Cerebellar nuclear complex (tissue), 1 donor: ENCODE data around the gene XPNPEP1.
A peak's percentile ranks its signal among the peaks of the same experiment; 100 is the strongest.

Experiments
- DNase-seq, 2 experiments: peaks; one replicate each; lab custom pipeline; 2025; lab: John Stamatoyannopoulos, UW

The XPNPEP1 gene

DNA sequence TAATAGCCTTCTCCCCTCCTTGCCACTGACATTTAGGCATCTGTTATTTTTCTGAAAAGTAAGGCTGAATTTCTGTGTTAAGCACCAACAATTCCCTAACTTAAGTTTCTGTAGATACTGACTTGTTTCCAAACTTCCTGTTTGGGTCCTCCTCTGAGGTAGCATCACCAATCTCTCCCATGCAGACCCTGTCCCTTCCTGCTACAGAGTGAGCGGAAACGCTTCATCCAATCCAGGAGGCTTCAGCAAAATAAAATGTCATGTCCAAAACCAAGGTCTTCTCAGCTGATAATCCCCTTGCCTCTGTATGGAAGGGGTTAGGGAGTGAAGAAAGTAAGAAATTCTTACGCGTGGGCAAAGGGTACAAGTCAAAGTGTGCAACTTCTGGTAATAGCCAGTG lies 29.9 kb downstream of the XPNPEP1 start:
- no peak for DNase-seq

DNA sequence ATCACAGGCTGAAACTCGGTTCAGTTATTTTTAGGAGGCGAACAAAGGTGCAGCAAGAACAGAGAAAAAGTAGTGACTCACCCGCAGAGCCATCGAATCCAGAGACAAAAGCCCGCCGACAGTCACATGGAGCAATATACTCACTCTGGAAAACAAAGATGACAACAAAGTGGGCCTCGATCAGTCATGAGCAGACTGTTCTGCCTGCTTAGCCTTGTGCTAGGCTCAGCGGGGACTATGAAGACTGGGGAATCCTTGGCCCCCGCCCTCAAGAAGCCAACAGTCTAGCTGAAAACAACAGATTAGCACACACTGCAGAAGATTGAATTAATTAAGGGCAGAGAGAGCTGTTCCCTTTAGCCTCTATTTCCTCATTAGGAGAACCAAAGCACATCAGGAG lies 30.4 kb downstream of the XPNPEP1 start:
- DNase-seq = no peak

DNA sequence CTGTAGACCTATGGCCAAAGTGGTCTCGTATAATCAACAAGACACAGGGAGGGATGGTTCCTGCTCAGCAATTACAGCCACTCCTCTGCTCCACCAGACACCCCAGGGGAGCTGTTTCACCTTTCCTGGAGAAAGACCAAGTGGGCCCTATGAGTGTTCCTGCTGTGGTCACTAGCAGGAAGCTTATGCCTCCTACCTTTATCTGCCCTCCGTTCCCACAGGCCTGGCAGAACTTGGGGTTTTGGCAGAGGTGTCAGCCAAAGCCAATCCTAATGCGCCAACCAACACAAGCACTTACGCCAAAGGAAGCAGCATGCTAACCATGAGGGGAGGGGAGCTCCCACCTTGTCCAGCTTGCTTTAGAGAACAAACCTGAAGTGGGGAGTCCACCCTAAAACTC lies 31.2 kb downstream of the XPNPEP1 start:
- no peak for DNase-seq

DNA sequence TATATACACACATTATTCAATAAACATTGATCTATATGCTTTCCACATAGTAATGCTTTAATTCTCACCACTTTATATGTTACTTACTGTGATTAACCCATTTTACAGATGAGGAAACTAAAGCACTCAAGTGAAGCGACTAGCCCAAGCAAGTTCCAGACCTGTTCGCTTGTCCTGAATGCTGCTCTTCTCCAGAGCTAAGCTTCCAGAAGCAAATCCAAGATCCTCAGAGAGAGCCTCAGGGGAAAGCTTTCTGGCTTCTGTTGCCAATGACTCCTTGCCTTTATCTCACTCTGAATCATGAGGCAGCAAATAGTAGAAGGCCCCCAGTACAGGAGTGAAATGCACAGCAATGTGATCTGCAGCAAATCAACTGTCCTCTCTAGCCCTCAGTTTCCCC lies 32.2 kb downstream of the XPNPEP1 start:
- no peak for DNase-seq

DNA sequence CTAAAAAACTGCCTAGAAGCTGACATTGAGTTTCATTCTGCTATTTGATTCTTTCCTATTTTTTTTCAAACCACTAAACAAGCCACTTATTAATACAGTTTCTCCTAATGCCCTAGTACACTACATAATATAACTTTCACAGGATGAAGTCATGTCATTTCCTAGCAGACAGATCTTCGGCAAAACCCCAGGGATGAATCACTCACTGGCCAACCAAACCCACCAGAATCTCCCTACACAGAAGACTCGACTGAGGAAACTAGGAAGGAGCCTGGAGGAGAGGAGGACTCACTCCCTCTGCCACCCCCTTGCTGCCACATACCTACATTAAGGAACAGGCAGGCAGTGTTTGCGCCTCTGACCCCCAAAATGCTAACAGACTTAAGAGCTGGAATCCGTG lies 33.4 kb downstream of the XPNPEP1 start:
- no peak for DNase-seq

DNA sequence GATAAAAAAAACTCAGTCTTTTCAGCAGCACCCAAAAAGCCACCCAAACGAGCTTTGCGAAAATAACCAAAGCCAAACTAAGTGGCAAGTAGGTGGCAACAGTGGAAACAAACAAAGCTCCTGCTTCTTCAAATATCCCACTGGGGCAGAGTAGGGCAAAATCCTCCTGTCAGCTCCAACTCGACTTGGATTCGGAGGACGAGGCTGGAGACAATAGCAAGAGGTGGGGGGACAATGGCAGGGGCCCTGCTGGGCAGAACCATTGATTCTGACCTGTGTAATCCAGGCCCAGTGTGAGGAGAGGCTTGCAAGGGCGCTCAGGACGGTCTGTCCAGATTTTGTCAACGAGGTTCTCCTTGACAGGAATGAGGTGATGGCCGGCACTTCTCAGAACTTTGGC lies 35.5 kb downstream of the XPNPEP1 start:
- no peak for DNase-seq

DNA sequence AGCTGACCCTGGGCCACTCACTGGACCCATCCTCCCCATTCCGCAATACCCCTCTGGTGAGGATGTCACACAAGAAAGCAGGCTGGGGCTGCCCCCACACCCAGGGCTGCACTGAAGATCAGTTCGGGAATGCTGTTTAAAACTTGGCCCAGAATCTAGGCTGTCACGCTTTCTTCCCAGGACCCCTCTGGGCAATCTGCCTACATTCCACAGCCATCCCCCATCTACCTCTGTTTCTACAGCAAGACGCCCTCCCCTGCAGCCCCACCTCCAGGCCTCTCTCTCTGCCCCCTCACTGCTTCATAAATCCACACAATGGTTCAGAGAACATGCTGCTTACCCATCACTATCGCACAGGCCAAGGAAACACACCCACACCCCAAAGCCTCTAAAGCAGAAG lies 36.1 kb downstream of the XPNPEP1 start:
- DNase-seq = no peak

DNA sequence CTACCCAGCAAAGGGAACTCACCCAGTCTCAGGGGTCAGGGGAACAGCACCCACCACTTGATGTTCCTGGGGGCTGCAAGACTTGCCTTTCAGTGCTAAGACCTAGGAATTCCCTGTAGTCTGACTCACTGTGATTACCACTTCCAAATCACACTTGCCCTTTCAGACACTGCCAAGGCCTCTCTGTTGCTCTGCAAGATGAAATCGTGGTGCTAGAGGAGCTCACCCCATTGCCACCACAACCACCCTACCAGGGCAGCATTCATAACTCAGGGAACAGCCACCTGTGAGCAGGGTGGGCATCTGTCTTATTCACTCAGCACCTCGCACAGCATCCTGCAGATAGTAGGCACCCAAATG lies 36.5 kb downstream of the XPNPEP1 start:
- no peak for DNase-seq

DNA sequence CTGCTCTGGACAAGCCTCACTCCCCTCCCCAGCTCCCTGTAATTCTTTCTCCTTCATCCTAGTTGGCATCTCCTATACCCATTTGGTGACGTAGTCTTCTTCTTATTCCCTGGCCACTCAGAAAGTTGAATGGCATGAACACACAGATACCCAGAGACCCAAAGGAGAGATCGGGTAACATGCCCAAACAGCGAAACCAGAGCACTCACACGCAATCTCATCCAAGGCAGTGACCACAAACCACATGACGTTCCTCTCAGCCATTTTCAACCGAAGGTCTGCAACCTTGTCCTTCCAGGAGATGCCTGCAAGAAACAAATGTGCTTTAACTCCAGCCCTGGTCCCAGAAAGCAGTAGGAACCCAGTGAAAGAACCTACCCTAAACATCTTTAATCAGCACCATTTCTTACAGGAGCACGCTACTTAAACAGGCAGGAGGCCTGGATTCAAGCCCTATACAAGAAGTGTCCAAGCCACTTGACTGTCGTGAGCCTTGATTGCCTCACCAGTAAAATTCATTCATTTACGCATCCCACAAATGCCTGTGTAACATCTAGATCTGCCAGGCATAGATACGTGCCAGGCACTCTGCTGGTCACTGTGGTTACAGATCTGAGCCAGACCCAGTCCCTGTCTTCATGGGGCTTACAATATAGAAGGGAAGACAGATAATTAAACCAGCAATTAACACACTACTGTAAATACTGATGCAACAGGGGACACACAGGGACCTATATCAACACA lies 37.1 kb downstream of the XPNPEP1 start:
- no peak for DNase-seq

DNA sequence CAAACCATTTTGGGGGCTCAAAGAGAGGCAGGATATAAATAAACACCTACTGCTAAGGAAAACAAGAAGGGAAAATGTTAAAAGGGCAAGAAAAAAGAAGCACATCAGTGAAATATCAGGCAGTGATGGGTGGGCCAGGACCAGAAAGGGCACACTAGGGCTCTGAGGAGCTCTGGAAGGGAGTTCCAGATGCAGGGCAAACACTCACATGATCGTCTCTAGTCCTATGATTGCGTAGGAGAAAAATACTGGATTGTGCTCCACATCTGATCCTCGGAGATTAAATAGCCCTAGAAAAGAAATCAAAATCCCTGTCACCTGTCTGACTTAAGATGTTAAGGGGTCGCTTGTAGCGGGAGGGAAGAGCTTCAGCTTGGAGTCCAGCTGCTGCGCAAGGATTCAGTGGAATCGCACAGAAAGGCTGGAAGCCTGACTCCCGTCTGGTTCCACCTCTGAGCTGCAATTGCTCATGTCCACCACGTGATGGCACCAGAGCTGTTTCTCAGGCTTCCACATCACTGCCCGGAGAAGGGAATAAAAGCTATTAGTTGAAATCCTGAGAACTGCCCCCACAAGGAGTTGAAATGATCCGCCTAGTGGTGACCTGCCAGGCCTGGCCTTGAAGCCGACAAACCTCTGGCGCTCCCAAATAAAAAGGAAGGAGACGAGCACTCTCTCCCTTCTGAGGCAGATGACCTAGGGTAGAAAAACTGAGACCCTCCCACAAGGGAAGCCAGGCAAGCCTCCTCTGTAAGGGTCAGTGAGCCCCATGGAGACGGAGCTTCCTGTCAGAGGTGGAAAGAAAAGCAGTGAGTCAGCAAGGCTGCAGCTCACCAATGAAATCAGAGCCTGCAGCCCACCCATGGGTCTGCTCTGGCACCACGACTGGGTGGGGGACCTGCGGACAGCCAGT lies 39.2 kb downstream of the XPNPEP1 start:
- peak; percentile 65 to 80 for DNase-seq

DNA sequence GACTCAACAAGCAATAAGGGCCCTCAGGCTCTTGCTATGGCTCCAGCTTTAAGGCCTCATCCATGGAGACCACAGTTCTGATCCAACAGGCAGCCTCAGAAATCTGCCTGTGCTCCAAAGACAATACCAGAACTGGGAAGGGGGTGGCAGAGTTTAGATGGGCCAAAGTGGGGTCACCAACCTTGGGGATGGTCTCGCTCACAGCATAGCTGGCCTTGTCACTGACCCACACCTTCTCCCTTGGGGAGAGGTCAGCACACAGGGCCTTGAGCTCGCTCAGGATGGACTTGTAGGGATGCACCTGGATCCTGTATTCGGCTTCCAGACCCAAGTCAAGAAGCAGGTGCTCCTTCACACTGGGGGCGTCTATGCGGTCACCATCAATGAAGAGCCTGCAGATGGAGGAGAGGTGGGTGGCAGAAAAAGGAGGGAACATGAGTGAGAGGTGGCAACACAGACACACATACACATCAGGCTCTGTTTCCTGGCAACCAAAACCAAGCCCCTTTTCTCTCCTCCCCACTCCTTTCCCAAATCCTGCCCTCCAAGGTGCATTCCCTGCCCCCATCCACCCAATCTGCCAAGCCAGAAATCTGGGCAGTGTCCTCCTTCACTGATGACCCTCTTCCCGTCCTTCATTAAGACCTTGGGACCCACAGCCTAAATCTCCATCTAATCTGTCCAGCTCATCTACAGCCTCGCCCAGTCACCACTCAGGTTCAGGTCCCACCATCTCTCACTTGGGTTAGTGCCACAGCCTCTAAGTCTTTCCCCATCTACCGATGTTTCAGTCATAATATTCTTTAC lies 40.9 kb downstream of the XPNPEP1 start:
- DNase-seq = no peak

DNA sequence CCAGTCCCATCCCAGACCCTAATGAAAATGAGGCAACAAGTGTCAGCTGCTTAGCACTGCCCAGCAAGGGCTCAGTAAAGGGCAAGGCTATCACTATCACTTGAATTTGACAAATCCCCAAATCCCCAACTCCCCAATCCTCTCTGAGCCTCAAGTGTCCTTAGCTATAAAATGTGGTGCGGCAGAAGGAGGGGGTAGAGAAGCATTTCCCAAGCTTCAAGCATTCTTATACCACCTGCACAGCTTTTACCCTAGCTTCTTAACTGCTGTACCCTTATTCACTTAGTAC lies 41.6 kb downstream of the XPNPEP1 start:
- DNase-seq = no peak

DNA sequence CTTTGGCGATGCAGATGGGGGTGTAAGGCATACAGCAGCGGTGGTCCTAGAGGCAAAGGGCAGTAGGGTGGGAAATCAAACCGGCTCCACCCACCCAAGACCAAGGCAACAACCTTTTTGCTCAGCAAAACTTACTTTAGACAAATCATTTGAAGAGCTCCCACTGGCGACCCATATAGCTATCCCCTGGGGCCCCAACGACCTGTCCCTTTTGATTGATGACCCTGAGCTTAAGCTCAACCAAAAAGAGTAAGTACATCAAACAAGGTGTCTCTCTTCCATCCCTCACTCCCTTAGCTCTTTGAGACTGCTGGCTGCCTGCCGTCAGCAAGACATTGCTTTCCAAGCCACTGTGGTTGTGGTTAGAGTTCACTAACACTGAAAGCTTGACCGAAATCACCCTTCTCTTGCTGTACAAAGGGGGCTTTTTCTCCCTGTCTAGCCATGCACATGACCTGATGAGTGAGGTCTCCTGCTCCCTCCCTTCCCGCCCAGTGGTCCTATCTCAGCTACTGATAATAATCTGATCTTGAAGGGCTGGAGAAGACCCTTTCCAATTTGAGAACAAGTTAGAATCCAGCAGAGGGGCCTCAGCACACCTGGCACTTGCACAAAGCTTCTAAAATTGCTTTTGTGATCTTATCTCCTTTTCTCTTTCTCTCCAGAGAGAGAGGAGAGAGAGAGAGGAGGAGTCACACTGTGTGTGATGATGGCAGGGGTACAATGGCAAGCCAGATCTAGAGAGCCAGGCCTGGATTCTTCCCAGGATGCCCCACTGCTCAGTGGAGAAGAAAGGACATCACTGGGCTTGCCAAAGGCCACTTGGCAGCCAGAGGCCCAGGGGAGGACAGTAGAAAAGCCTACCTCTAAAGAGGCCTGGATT lies 42.2 kb downstream of the XPNPEP1 start:
- no peak for DNase-seq

DNA sequence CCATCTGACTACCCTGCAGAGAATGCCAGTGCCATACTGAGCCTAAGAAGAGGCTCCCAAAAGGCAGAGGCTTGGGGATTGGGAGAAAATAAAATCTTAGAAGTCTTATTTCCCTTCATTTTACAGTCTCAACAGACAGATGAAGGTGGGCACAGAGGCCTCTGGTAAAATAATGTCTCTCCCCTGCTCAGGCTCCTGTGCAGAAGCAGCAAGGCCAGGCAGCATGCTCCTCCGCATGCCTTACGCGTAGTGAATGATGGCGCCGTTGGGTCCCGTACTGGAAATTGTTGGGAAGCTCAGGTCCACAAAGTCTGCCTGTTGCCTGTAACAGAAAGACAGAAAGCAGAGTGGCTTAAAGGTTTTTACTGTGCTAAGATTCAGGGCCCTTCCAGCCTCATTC lies 45.8 kb downstream of the XPNPEP1 start:
- DNase-seq = no peak

DNA sequence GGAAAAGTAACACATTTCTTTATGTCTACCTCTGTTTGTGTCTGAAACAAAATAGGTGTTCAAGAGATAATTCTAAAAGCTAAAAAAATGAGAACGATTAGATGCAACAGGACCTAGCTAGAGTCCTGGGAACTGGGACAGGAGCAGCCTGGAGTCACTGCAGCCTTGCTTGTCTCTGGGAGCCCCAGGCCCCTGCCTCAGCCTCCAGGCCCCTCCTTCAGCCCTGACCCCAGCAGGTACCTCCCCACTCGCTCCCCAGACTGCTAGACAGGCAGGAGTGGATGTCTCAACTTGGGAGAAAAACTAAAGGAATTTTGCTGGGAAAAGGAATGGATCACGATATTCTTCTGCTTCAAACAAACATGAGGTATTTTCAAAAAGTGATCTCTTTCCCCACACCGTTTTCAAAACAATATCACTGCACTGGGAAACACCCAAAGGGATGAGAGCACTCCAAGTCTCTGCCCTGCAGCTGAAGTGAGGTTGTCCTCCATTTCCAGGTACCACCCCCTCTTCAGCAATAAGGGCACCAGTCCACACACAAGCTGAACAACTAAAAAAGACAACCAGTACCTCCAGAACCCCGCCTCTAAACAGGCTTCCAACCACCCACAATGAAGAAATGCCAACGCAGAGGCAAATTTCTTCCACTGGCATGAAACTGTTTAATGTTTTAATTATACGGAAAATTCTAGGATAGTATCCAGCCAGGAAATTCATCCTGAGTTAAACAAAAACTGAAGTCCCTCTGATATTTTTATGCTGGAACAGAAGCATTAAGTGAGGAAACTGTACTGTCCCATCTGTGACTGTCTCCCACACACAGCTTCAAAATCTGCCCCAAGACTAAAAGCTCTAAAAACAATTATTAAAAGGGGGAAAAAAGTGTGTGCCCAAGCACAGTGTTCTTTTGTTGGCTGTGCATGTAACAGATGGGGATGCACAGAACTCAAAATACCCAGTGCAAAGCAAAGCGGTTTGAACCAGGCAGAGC lies 47.2 kb downstream of the XPNPEP1 start:
- DNase-seq = no peak

DNA sequence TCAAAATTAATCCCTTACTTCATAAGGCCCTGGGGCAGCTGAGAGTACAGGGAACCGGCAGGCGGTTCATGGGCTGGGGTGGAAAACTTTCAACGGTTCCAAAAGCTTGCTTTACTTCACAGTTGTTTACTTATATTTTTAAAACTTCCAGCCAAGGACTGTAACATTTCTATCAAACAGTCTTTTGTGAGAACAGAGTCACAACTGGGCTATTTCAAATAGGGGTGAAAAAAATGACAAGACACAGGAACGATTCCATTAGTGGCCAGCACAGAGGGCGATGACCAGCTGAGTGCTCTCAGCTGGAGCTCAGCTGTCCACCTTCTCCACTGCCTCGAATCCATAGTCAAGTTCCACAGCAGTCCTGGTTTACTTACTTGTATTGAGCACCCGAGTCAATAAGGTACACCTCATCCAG lies 48.2 kb downstream of the XPNPEP1 start:
- DNase-seq = no peak

DNA sequence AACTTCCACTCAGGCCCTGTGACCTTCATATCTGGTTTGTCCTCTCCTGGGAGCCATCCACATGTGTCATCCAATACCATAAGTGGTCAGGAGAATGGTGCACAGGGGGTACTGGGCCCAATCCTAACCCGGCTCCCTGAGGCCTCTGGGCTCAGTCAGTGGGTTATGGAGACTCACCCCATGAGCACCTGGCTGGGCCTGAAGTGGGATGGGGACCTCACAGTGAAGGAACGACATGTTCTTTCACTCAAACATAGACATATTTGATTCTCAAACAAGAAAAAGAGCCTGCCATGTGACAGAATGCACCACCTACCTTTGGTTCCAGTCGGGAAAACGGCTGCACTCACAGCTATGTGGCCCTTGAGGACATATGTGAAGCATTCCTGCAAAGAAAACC lies 51.8 kb downstream of the XPNPEP1 start:
- no peak for DNase-seq

DNA sequence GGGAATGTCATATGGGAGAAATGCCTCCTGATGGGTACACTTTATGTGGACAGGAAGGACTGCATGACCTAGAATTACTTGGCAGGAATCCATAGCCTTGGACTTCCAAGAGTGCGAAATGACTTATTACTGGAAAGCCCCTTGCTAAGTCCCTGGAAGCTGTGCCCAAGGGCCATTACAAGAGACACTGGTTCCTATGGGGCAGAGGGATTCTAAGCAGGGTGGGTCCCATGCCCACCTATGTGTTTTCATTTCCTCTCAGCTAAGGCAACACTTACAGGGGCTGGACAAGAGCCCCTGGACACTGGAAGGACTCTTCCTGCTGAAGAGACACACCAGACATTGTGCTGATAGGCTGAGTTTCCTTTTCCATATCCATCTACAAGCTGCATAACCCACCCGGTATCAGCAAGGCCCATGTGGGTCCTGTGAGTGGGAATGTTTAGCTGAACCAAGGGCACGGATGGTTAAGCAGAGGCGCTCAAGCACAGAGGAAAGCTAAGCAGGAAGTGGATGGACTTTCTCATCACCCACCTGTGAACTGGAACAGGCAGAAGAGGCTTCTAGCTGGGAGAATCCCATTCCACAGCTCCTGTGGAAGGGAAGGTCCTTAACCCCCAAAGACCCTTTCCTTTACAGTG lies 56.2 kb downstream of the XPNPEP1 start:
- DNase-seq = no peak

DNA sequence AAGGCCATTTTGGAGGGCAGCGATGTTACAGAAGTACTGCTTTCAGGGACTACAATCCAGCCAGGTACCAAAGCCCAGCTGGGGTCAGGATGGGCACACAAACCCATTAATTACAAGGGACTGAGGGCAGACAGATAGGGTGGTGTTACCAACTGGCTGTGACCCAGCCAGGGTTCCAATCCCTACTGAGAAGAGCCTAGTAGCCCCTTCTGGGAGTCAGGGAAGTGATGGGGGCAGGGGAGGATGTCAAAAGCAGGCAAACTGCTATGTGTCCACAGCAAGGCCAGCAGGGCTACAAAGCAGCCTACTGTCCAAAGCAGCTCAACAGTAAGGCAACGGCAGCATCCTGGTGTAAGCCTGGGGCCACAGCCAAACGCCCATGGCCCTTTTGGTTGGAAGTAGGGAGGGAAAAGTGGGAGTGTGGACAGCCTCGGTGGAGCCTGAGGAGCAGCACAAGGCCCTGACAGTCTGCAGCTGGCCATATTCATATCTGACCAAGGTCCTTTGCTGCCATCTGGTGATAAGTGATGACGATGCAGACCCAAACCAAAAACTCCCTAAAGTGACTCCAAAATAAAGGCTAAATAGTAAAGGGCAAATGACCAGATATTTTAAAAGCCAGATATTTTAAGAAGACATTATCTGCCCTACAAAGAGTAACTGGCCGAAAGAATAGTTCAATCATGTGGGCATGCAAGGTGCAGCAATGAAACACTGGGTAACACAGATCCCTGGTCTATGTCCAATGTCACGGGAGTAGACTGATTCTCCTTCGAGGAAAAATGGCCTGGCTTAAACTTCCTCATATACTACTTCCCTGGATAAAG lies 56.9 kb downstream of the XPNPEP1 start:
- DNase-seq = no peak
